ENCODE measurements around the gene KDM6B.

KDM6B gene

GRCh38 chr17:7846765-7847661, 13.0 kb downstream of the KDM6B start:
- Mint-ChIP-seq H3K4me3 (peak overlapping the region; percentile 8 to 93), H3K27ac (peak overlapping the region; percentile 73 to 95), H3K9me3 (no peaks in the 10 kb centered on the region), H3K4me1 (ENCODE audit: low read depth in 2 of 2) (peaks cover 29 to 43% of the 10 kb centered on the region in 2 donors), H3K27me3 (no peaks in the 10 kb centered on the region), H3K36me3 (ENCODE audit: insufficient read depth) (peaks cover 97% of the 10 kb centered on the region)
- ATAC-seq (replicated peaks) (no peak), DNase-seq (no peak)

DNA sequence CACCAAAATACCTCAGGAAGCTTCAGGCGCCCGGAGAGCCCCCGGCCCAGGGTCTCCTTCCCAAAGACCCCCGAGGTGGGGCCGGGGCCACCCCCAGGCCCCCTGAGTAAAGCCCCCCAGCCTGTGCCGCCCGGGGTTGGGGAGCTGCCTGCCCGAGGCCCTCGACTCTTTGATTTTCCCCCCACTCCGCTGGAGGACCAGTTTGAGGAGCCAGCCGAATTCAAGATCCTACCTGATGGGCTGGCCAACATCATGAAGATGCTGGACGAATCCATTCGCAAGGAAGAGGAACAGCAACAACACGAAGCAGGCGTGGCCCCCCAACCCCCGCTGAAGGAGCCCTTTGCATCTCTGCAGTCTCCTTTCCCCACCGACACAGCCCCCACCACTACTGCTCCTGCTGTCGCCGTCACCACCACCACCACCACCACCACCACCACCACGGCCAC, 14.1 kb downstream of the KDM6B start:
- H3K4me3 Mint-ChIP-seq: peak overlapping the region in 1 of 2 donors; percentile 21
- no peaks in the 10 kb centered on the region for H3K9me3 Mint-ChIP-seq
- H3K4me1 Mint-ChIP-seq (ENCODE audit: low read depth in 2 of 2): peaks cover 19 to 34% of the 10 kb centered on the region in 2 donors

GRCh38 chr17:7848739-7849129, 14.7 kb downstream of the KDM6B start:
- Mint-ChIP-seq H3K4me1 (ENCODE audit: low read depth in 2 of 2) (peaks cover 15 to 28% of the 10 kb centered on the region in 2 donors), H3K27me3 (no peaks in the 10 kb centered on the region), H3K4me3 (no peak overlapping the region), H3K27ac (peak overlapping the region in 1 of 2 donors; percentile 95), H3K36me3 (ENCODE audit: insufficient read depth) (peaks cover 92% of the 10 kb centered on the region), H3K9me3 (no peaks in the 10 kb centered on the region)
- ATAC-seq (replicated peaks) (no peak), DNase-seq (no peak)

More for the DNA sequence above, 14.1 kb downstream of the KDM6B start:
- Mint-ChIP-seq H3K27me3 (no peaks in the 10 kb centered on the region), H3K36me3 (ENCODE audit: insufficient read depth) (peaks cover 97% of the 10 kb centered on the region), H3K27ac (peak overlapping the region in 1 of 2 donors; percentile 95)
- ATAC-seq (replicated peaks): no peak
- DNase-seq: no peak

GRCh38 chr17:7849130-7849750, 15.2 kb downstream of the KDM6B start:
- Mint-ChIP-seq H3K4me3 (peak overlapping the region in 1 of 2 donors; percentile 14), H3K4me1 (ENCODE audit: low read depth in 2 of 2) (peaks cover 10 to 23% of the 10 kb centered on the region in 2 donors), H3K27ac (peak overlapping the region in 1 of 2 donors; percentile 95), H3K9me3 (no peaks in the 10 kb centered on the region), H3K27me3 (no peaks in the 10 kb centered on the region), H3K36me3 (ENCODE audit: insufficient read depth) (peaks cover 87% of the 10 kb centered on the region)
- no peak for DNase-seq
- ATAC-seq (replicated peaks): no peak

DNA sequence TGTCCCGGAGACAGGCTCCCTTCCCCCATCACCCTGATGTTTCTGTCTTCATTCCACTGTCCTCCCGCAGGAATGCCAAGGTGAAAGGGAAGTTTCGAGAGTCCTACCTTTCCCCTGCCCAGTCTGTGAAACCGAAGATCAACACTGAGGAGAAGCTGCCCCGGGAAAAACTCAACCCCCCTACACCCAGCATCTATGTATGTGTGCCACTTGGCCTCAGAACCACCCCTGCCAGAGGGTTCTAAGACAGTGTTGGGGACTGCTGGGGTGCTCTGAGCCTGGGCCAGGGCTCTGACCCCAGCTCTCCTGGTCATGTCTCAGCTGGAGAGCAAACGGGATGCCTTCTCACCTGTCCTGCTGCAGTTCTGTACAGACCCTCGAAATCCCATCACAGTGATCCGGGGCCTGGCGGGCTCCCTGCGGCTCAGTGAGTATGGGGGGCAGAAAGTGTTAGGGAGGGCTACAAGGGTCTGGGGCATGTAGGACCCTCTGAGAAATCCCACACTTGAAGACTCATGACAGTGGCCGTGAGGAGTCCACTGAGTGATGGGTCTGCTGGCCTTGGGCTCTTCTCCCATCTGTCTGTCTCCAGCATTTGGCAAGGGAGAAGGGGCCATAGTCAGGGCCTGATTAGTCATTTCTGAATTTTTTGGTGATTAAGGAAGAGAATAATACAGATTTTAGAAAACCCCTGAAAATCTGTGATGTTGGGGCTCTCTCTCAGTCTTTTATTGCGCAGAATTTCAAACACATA, 15.9 kb downstream of the KDM6B start:
- Mint-ChIP-seq H3K4me3 (peak overlapping the region in 1 of 2 donors; percentile 79), H3K27ac (peak overlapping the region in 1 of 2 donors; percentile 95)

DNA sequence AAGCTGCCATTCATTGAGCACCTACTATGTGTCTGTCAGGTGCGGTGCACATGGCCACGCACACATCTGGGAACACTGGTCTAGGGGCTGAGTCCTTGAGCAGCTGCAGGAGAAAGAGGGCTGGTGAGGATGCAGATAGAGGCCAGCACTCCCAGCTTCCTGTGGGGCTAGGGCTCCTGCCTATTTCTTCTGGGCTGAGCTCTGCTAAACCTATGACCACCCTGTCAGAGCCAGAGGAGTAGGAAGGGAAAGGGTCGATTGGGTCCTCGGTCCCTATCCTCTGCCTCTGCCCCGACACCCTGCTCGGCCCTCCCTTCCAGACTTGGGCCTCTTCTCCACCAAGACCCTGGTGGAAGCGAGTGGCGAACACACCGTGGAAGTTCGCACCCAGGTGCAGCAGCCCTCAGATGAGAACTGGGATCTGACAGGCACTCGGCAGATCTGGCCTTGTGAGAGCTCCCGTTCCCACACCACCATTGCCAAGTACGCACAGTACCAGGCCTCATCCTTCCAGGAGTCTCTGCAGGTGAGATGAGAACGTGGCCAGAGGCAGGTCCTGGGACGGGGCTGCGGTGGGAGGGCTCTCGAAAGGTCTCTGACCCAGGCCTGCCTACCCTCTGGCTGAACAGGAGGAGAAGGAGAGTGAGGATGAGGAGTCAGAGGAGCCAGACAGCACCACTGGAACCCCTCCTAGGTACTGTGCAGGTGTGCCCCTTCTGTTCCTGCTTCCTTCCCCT, 16.9 kb downstream of the KDM6B start:
- H3K4me1 Mint-ChIP-seq (ENCODE audit: low read depth in 2 of 2): peaks cover 7 to 15% of the 10 kb centered on the region in 2 donors
- H3K36me3 Mint-ChIP-seq (ENCODE audit: insufficient read depth): peaks cover 71% of the 10 kb centered on the region
- no peaks in the 10 kb centered on the region for H3K9me3 Mint-ChIP-seq
- H3K27ac Mint-ChIP-seq: peak overlapping the region in 1 of 2 donors; percentile 95
- H3K4me3 Mint-ChIP-seq: peak overlapping the region; percentile 72 to 79
- DNase-seq: no peak
- peak; percentile 4 for ATAC-seq (replicated peaks)
- no peaks in the 10 kb centered on the region for H3K27me3 Mint-ChIP-seq

More for the DNA sequence above, 15.9 kb downstream of the KDM6B start:
- Mint-ChIP-seq H3K27me3 (no peaks in the 10 kb centered on the region), H3K36me3 (ENCODE audit: insufficient read depth) (peaks cover 80% of the 10 kb centered on the region), H3K9me3 (no peaks in the 10 kb centered on the region), H3K4me1 (ENCODE audit: low read depth in 2 of 2) (peaks cover 7 to 20% of the 10 kb centered on the region in 2 donors)
- no peak for ATAC-seq (replicated peaks)
- DNase-seq: no peak

DNA sequence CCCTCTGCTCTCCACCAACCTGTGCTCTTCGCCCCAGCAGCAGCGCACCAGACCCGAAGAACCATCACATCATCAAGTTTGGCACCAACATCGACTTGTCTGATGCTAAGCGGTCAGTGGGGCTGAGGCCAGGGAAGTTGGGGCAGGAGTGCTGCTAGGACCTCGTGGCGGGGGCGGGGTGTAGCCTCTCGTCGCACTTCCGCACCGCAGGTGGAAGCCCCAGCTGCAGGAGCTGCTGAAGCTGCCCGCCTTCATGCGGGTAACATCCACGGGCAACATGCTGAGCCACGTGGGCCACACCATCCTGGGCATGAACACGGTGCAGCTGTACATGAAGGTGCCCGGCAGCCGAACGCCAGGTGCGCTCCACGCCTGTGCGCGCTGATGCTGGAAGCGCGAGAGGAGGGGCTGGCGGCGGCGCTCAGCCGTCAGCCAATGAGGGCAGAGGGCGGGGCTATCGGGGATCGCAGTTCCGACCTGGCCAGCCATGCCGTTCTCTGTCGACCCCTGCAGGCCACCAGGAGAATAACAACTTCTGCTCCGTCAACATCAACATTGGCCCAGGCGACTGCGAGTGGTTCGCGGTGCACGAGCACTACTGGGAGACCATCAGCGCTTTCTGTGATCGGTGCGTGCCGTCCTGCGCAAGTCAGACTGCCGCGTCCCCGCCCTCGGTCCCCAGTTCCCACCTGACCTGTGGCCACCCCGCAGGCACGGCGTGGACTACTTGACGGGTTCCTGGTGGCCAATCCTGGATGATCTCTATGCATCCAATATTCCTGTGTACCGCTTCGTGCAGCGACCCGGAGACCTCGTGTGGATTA, 17.6 kb downstream of the KDM6B start:
- Mint-ChIP-seq H3K27me3 (no peaks in the 10 kb centered on the region), H3K4me3 (peak overlapping the region; percentile 72 to 79), H3K27ac (peak overlapping the region; percentile 49 to 95), H3K4me1 (ENCODE audit: low read depth in 2 of 2) (peaks cover 3 to 13% of the 10 kb centered on the region in 2 donors), H3K9me3 (no peaks in the 10 kb centered on the region), H3K36me3 (ENCODE audit: insufficient read depth) (peaks cover 63% of the 10 kb centered on the region)
- ATAC-seq (replicated peaks) (peak; percentile 80), DNase-seq (peak; percentile 92 to 94 (median 94))

GRCh38 chr17:7852262-7852670, 18.2 kb downstream of the KDM6B start:
- peaks cover 3 to 13% of the 10 kb centered on the region in 2 donors for H3K4me1 Mint-ChIP-seq (ENCODE audit: low read depth in 2 of 2)
- H3K36me3 Mint-ChIP-seq (ENCODE audit: insufficient read depth): peaks cover 57% of the 10 kb centered on the region
- H3K27ac Mint-ChIP-seq: peak overlapping the region in 1 of 2 donors; percentile 95

GRCh38 chr17:7852919-7853690, 19.1 kb downstream of the KDM6B start:
- H3K27me3 Mint-ChIP-seq: no peaks in the 10 kb centered on the region
- peak overlapping the region in 1 of 2 donors; percentile 95 for H3K27ac Mint-ChIP-seq
- H3K4me3 Mint-ChIP-seq: peak overlapping the region in 1 of 2 donors; percentile 79
- DNase-seq (no peak), ATAC-seq (replicated peaks) (no peak)
- H3K36me3 Mint-ChIP-seq (ENCODE audit: insufficient read depth): peaks cover 48% of the 10 kb centered on the region
- H3K9me3 Mint-ChIP-seq: no peaks in the 10 kb centered on the region
- H3K4me1 Mint-ChIP-seq (ENCODE audit: low read depth in 2 of 2): peaks cover 3 to 13% of the 10 kb centered on the region in 2 donors

More at GRCh38 chr17:7852262-7852670, 18.2 kb downstream of the KDM6B start:
- ATAC-seq (replicated peaks): no peak
- H3K9me3 Mint-ChIP-seq: no peaks in the 10 kb centered on the region
- peak overlapping the region in 1 of 2 donors; percentile 79 for H3K4me3 Mint-ChIP-seq
- no peaks in the 10 kb centered on the region for H3K27me3 Mint-ChIP-seq
- DNase-seq: no peak

- Mint-ChIP-seq H3K9me3 (no peaks in the 10 kb centered on the region), H3K27me3 (no peaks in the 10 kb centered on the region), H3K4me1 (ENCODE audit: low read depth in 2 of 2) (peaks cover 3 to 13% of the 10 kb centered on the region in 2 donors), H3K4me3 (peak overlapping the region in 1 of 2 donors; percentile 33), H3K27ac (no peak overlapping the region), H3K36me3 (ENCODE audit: insufficient read depth) (peaks cover 43% of the 10 kb centered on the region)
- no peak for ATAC-seq (replicated peaks)
- DNase-seq: no peak
Observed at GRCh38 chr17:7853691-7854038, 19.6 kb downstream of the KDM6B start.

- H3K4me1 Mint-ChIP-seq (ENCODE audit: low read depth in 2 of 2): peaks cover 3 to 16% of the 10 kb centered on the region in 2 donors
Observed at GRCh38 chr17:7854078-7854777, 20.2 kb downstream of the KDM6B start.

More at GRCh38 chr17:7854078-7854777, 20.2 kb downstream of the KDM6B start:
- no peak for ATAC-seq (replicated peaks)
- DNase-seq: no peak
- H3K4me3 Mint-ChIP-seq: peak overlapping the region in 1 of 2 donors; percentile 33
- peaks cover 42% of the 10 kb centered on the region for H3K36me3 Mint-ChIP-seq (ENCODE audit: insufficient read depth)
- no peaks in the 10 kb centered on the region for H3K9me3 Mint-ChIP-seq
- no peak overlapping the region for H3K27ac Mint-ChIP-seq
- H3K27me3 Mint-ChIP-seq: no peaks in the 10 kb centered on the region
